Hepatocyte (in vitro differentiated cells): ENCODE data around the gene PIGU.

Experiments used
- CTCF ChIP-seq: fragments of 200-600 bp; sonication (generic); IDR thresholded peaks from 2 replicates; pipeline ENCODE4 v1.5.1; 2016; ENCODE audit warnings: antibody characterized with exemption, mild to moderate bottlenecking; ENCODE audit not compliant: poor library complexity
- EZH2 ChIP-seq: fragments of 200-600 bp; sonication (generic); IDR thresholded peaks from 2 replicates; pipeline ENCODE4 v1.6.1; 2016; ENCODE audit warnings: antibody characterized with exemption, mild to moderate bottlenecking, borderline replicate concordance
- EZH2phosphoT487 ChIP-seq: fragments of 200-600 bp; sonication (generic); IDR thresholded peaks from one replicate; pipeline ENCODE4 v1.6.1; 2018; ENCODE audit warnings: antibody characterized with exemption, mild to moderate bottlenecking, low read depth, moderate library complexity; ENCODE audit not compliant: unreplicated experiment, severe bottlenecking

GRCh38 chr20:34583544-34583943, 93.3 kb downstream of the PIGU start:
- no peak for TF ChIP-seq CTCF
- TF ChIP-seq EZH2, result no peak
- TF ChIP-seq EZH2phosphoT487, result no peak
